ENCODE results near the gene PLPPR2.
A peak's percentile ranks its signal among the peaks of the same experiment; 100 is the strongest.
"Not testable (repeated sequence)": the region's sequence is repeated elsewhere in the genome, so short reads cannot be mapped to it uniquely, and the experiment has no call there.

Gene PLPPR2

DNA sequence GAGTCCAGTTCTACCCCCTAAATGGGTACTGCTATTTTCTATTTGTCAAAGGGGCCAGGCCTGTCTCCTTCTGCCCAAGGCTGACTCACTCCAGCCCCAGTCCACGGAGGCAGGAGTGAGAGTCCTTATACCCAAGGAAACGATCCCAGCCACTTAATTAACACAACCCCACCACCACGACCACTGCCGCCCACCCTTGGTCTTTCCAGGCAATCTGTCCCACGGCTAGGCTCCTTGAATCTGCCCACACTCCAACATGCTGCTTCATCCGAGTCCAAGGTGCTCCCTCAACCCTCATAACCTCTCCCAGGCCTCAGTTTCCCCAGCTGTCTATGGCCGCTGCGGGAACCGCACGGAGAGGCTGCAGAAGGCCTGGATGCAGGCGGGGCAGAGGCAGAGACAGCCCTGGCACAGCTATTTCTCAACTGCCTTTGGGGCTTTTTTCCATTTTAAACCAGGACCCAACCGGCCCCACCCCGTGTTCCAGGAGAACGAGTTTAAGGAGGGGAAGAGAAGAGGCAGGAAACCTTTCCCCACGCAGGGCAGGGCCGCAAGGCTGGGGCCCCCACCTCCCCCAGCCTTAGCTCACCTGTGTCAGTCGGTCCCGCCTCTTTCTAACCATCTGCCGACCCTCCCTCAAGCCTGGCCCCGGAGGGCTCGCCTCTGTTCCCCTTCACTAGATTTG lies 16.5 kb upstream of the PLPPR2 start:
- H3K18ac ChIP-seq (ENCODE audit: low read length), result peak overlapping the region; percentile 69
- peak overlapping the region; percentile 89 for H3K4me3 ChIP-seq (ENCODE audit: low read depth, low read length)
- H3K79me1 ChIP-seq (ENCODE audit: low read length), result peaks cover 5% of the 10 kb centered on the region
- no peak overlapping the region for H3K27ac ChIP-seq (ENCODE audit: low read depth, low read length)
- peak overlapping the region; percentile 95 for H3K4me2 ChIP-seq (ENCODE audit: low read length)
- H3K9me3 ChIP-seq (ENCODE audit: insufficient read depth, low read depth, low read length), result peaks cover 2% of the 10 kb centered on the region
- peak overlapping the region; percentile 39 for H3K4ac ChIP-seq (ENCODE audit: low read depth, low read length)
- H2AFZ ChIP-seq (ENCODE audit: insufficient read depth, low read length, poor library complexity), result peak overlapping the region; percentile 75
- peak overlapping the region; percentile 68 for H2BK120ac ChIP-seq (ENCODE audit: insufficient read depth, low read length, poor library complexity)
- no peak overlapping the region for H3K9ac ChIP-seq (ENCODE audit: low read length)
- H3K79me2 ChIP-seq (ENCODE audit: control insufficient read depth, insufficient read depth, low read length, poor library complexity), result peaks cover 4% of the 10 kb centered on the region
- peak in 1 of 2 donors; percentile 50 for DNase-seq
- H3K27me3 ChIP-seq (ENCODE audit: insufficient read depth, low read length), result no peaks in the 10 kb centered on the region
- H3K36me3 ChIP-seq (ENCODE audit: control insufficient read depth in 1 of 2, insufficient read depth in 2 of 2, low read length in 2 of 2), result peaks cover 9% of the 10 kb centered on the region in 2 experiments
- H2BK12ac ChIP-seq (ENCODE audit: low read length), result no peak overlapping the region
- peaks cover 6 to 11% of the 10 kb centered on the region in 2 experiments for H3K4me1 ChIP-seq (ENCODE audit: control insufficient read depth in 1 of 2, insufficient read depth in 2 of 2, low read length in 2 of 2)
- peak overlapping the region; percentile 80 for H4K12ac ChIP-seq (ENCODE audit: low read depth, low read length)
- H4K91ac ChIP-seq (ENCODE audit: low read depth, low read length), result peak overlapping the region; percentile 53
- H3K14ac ChIP-seq (ENCODE audit: low read length), result peak overlapping the region; percentile 47
- whole genome bisulfite sequencing (ENCODE audit: extremely low coverage, insufficient coverage, insufficient read length), result no CpG with 5 or more reads among the region's 21 CpGs
- peak overlapping the region; percentile 35 for H2AK5ac ChIP-seq (ENCODE audit: low read length)
- no peak overlapping the region for H3K23ac ChIP-seq (ENCODE audit: low read length)
- peak overlapping the region; percentile 88 for H4K8ac ChIP-seq (ENCODE audit: low read depth, low read length)
- H2BK5ac ChIP-seq (ENCODE audit: low read depth, low read length, poor library complexity), result no peak overlapping the region

GRCh38 chr19:11339254-11340098 lies 15.8 kb upstream of the PLPPR2 start, which contains the start of gene RAB3D:
RAB3D (minus strand) TSS chr19:11339657; CDS start chr19:11337399, 2,258 bp downstream.
- Histone ChIP-seq H3K9me3 (ENCODE audit: insufficient read depth, low read depth, low read length) (peaks cover 2% of the 10 kb centered on the region), H4K8ac (ENCODE audit: low read depth, low read length) (peak within 1 kb of the TSS; percentile 88), H2BK5ac (ENCODE audit: low read depth, low read length, poor library complexity) (no peak within 1 kb of the TSS), H2BK12ac (ENCODE audit: low read length) (no peak within 1 kb of the TSS), H3K27ac (ENCODE audit: low read depth, low read length) (no peak within 1 kb of the TSS), H2AFZ (ENCODE audit: insufficient read depth, low read length, poor library complexity) (peak within 1 kb of the TSS; percentile 80), H3K9ac (ENCODE audit: low read length) (peak within 1 kb of the TSS; percentile 67), H2AK5ac (ENCODE audit: low read length) (peak within 1 kb of the TSS; percentile 35), H4K12ac (ENCODE audit: low read depth, low read length) (peak within 1 kb of the TSS; percentile 80), H3K18ac (ENCODE audit: low read length) (peak within 1 kb of the TSS; percentile 69), H3K79me1 (ENCODE audit: low read length) (peaks cover 5% of the 10 kb centered on the region), H3K4me1 (ENCODE audit: control insufficient read depth in 1 of 2, insufficient read depth in 2 of 2, low read length in 2 of 2) (peaks cover 6 to 12% of the 10 kb centered on the region in 2 experiments), H4K91ac (ENCODE audit: low read depth, low read length) (peak within 1 kb of the TSS; percentile 53), H3K14ac (ENCODE audit: low read length) (peak within 1 kb of the TSS; percentile 47), H3K4me3 (ENCODE audit: low read depth, low read length) (peak within 1 kb of the TSS; percentile 89), H2BK120ac (ENCODE audit: insufficient read depth, low read length, poor library complexity) (peak within 1 kb of the TSS; percentile 68), H3K4me2 (ENCODE audit: low read length) (peak within 1 kb of the TSS; percentile 95), H3K4ac (ENCODE audit: low read depth, low read length) (peak within 1 kb of the TSS; percentile 39), H3K36me3 (ENCODE audit: control insufficient read depth in 1 of 2, insufficient read depth in 2 of 2, low read length in 2 of 2) (peaks cover 9% of the 10 kb centered on the region in 2 experiments), H3K27me3 (ENCODE audit: insufficient read depth, low read length) (no peaks in the 10 kb centered on the region), H3K23ac (ENCODE audit: low read length) (no peak within 1 kb of the TSS), H3K79me2 (ENCODE audit: control insufficient read depth, insufficient read depth, low read length, poor library complexity) (peaks cover 4% of the 10 kb centered on the region)
- WGBS (ENCODE audit: extremely low coverage, insufficient coverage, insufficient read length), result no CpG with 5 or more reads among the region's 53 CpGs
- peak; percentile 83 to 90 for DNase-seq

DNA sequence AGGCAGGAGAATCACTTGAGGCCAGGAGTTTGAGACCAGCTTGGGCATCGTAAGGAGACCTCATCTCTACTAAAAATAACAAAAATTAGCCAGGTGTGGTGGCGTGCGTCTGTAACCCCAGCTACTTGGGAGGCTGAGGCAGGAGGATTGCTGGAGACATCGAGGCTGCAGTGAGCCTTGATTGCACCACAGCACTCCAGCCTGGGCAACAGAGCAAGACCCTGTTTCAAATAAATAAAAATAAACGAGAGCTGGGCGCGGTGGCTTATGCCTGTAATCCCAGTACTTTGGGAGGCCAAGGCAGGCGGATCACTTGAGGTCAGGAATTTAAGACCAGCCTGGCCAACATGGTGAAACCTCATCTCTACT lies 15.1 kb upstream of the PLPPR2 start:
- not testable (repeated sequence) for H4K91ac ChIP-seq (ENCODE audit: low read depth, low read length); H3K27ac ChIP-seq (ENCODE audit: low read depth, low read length); H3K14ac ChIP-seq (ENCODE audit: low read length); H3K4ac ChIP-seq (ENCODE audit: low read depth, low read length); H3K9ac ChIP-seq (ENCODE audit: low read length); H2BK12ac ChIP-seq (ENCODE audit: low read length); H3K79me2 ChIP-seq (ENCODE audit: control insufficient read depth, insufficient read depth, low read length, poor library complexity); H2BK5ac ChIP-seq (ENCODE audit: low read depth, low read length, poor library complexity); DNase-seq; H2BK120ac ChIP-seq (ENCODE audit: insufficient read depth, low read length, poor library complexity); H2AK5ac ChIP-seq (ENCODE audit: low read length); H3K23ac ChIP-seq (ENCODE audit: low read length); H4K12ac ChIP-seq (ENCODE audit: low read depth, low read length); H3K4me3 ChIP-seq (ENCODE audit: low read depth, low read length); H2AFZ ChIP-seq (ENCODE audit: insufficient read depth, low read length, poor library complexity); H3K36me3 ChIP-seq (ENCODE audit: control insufficient read depth in 1 of 2, insufficient read depth in 2 of 2, low read length in 2 of 2); H3K9me3 ChIP-seq (ENCODE audit: insufficient read depth, low read depth, low read length); H3K27me3 ChIP-seq (ENCODE audit: insufficient read depth, low read length); H3K18ac ChIP-seq (ENCODE audit: low read length); H3K4me2 ChIP-seq (ENCODE audit: low read length); H3K79me1 ChIP-seq (ENCODE audit: low read length)
- no CpG with 5 or more reads among the region's 8 CpGs for WGBS (ENCODE audit: extremely low coverage, insufficient coverage, insufficient read length)
- H3K4me1 ChIP-seq (ENCODE audit: control insufficient read depth in 1 of 2, insufficient read depth in 2 of 2, low read length in 2 of 2), result peaks cover 6 to 14% of the 10 kb centered on the region in 2 experiments
- H4K8ac ChIP-seq (ENCODE audit: low read depth, low read length), result peak overlapping the region; percentile 5

DNA sequence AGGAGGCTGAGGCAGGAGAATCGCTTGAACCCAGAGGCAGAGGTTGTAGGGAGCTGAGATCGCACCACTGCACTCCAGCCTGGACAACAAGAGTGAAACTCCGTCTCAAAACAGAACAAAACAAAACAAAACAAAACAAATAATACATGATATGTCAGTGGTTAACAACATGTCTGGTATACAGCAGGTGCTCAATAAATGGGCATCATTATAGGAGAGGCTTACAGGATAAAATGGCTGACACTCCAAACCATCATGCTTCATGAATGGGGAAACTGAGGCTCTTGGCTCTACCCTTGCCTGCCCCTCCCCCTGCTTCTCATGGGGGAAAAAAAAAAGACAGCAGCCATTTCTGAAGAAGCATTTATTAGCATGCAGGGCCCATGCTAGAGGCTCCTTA lies 12.8 kb upstream of the PLPPR2 start:
- Histone ChIP-seq H2BK5ac (ENCODE audit: low read depth, low read length, poor library complexity) (no peak overlapping the region), H3K4me3 (ENCODE audit: low read depth, low read length) (no peak overlapping the region), H3K18ac (ENCODE audit: low read length) (no peak overlapping the region), H2AFZ (ENCODE audit: insufficient read depth, low read length, poor library complexity) (no peak overlapping the region), H2BK120ac (ENCODE audit: insufficient read depth, low read length, poor library complexity) (no peak overlapping the region), H4K12ac (ENCODE audit: low read depth, low read length) (no peak overlapping the region), H3K4ac (ENCODE audit: low read depth, low read length) (no peak overlapping the region), H3K4me1 (ENCODE audit: control insufficient read depth in 1 of 2, insufficient read depth in 2 of 2, low read length in 2 of 2) (peaks cover 12 to 18% of the 10 kb centered on the region in 2 experiments), H2BK12ac (ENCODE audit: low read length) (no peak overlapping the region), H3K79me1 (ENCODE audit: low read length) (peaks cover 8% of the 10 kb centered on the region), H4K91ac (ENCODE audit: low read depth, low read length) (no peak overlapping the region), H3K27me3 (ENCODE audit: insufficient read depth, low read length) (no peaks in the 10 kb centered on the region), H2AK5ac (ENCODE audit: low read length) (no peak overlapping the region), H3K4me2 (ENCODE audit: low read length) (no peak overlapping the region), H3K23ac (ENCODE audit: low read length) (no peak overlapping the region), H3K9me3 (ENCODE audit: insufficient read depth, low read depth, low read length) (no peaks in the 10 kb centered on the region), H3K79me2 (ENCODE audit: control insufficient read depth, insufficient read depth, low read length, poor library complexity) (peaks cover 4% of the 10 kb centered on the region), H3K14ac (ENCODE audit: low read length) (no peak overlapping the region), H3K27ac (ENCODE audit: low read depth, low read length) (no peak overlapping the region), H3K9ac (ENCODE audit: low read length) (no peak overlapping the region), H4K8ac (ENCODE audit: low read depth, low read length) (no peak overlapping the region), H3K36me3 (ENCODE audit: control insufficient read depth in 1 of 2, insufficient read depth in 2 of 2, low read length in 2 of 2) (no peaks in the 10 kb centered on the region)
- no CpG with 5 or more reads among the region's 3 CpGs for WGBS (ENCODE audit: extremely low coverage, insufficient coverage, insufficient read length)
- no peak for DNase-seq

Data from trophoblast cell (in vitro differentiated cells and primary cell).